Glutamatergic neuron (in vitro differentiated cells): Measurements from ENCODE around the gene SIX2. TPM values are rescaled to one million over a fixed set of nuclear protein-coding genes. Genes with fewer than 3 reads are reported as not detected.

Source experiments
- DNase-seq: peaks from one replicate; pipeline ENCODE4 v3.0.0; 2022
- H3K27ac Mint-ChIP-seq: one replicate; pipeline ENCODE4 v1.8.0; 2020; ENCODE audit warnings: mild to moderate bottlenecking, mixed read lengths, inconsistent platforms; ENCODE audit not compliant: unreplicated experiment
- H3K27me3 Mint-ChIP-seq: one replicate; pipeline ENCODE4 v1.8.0; 2020; ENCODE audit warnings: mild to moderate bottlenecking, moderate library complexity, mixed read lengths, inconsistent platforms; ENCODE audit not compliant: unreplicated experiment
- H3K36me3 Mint-ChIP-seq: one replicate; pipeline ENCODE4 v1.8.0; 2020; ENCODE audit warnings: mild to moderate bottlenecking, mixed read lengths, inconsistent platforms; ENCODE audit not compliant: unreplicated experiment
- H3K4me1 Mint-ChIP-seq: one replicate; pipeline ENCODE4 v1.8.0; 2020; ENCODE audit warnings: mild to moderate bottlenecking, low read depth, mixed read lengths, inconsistent platforms; ENCODE audit not compliant: unreplicated experiment
- H3K4me3 Mint-ChIP-seq: one replicate; pipeline ENCODE4 v1.8.0; 2020; ENCODE audit warnings: mild to moderate bottlenecking, mixed read lengths, inconsistent platforms; ENCODE audit not compliant: unreplicated experiment
- H3K9me3 Mint-ChIP-seq: one replicate; pipeline ENCODE4 v1.8.0; 2020; ENCODE audit warnings: mild to moderate bottlenecking, moderate library complexity, mixed read lengths, inconsistent platforms; ENCODE audit not compliant: unreplicated experiment
- total RNA-seq: library from RNA; stranded (reverse); fragmentation: NEBNext Ultra II Directional; extraction: Animal tissue kit (Norgen Biotek cat#: 25700); gene quantifications from one replicate; pipeline ENCODE4 v1.2.1, GENCODE V29; 2021; ENCODE audit not compliant: unreplicated experiment
- TF ChIP-seq, protein P1 (sequence below): fragments of 200-600 bp; sonication (generic); IDR thresholded peaks from one replicate; pipeline ENCODE4 v1.5.0; 2021; ENCODE audit not compliant: partially characterized antibody, unreplicated experiment

SIX2 gene
- total RNA-seq, 1 donor from 2014 or later: 0.56 TPM

- no peak for DNase-seq
- Mint-ChIP-seq H3K36me3 (no peaks in the 10 kb centered on the region), H3K9me3 (peaks cover 3% of the 10 kb centered on the region), H3K27me3 (peaks cover 3% of the 10 kb centered on the region), H3K27ac (no peak overlapping the region), H3K4me3 (no peak overlapping the region), H3K4me1 (peaks cover 7% of the 10 kb centered on the region)
- TF ChIP-seq, protein P1, sequence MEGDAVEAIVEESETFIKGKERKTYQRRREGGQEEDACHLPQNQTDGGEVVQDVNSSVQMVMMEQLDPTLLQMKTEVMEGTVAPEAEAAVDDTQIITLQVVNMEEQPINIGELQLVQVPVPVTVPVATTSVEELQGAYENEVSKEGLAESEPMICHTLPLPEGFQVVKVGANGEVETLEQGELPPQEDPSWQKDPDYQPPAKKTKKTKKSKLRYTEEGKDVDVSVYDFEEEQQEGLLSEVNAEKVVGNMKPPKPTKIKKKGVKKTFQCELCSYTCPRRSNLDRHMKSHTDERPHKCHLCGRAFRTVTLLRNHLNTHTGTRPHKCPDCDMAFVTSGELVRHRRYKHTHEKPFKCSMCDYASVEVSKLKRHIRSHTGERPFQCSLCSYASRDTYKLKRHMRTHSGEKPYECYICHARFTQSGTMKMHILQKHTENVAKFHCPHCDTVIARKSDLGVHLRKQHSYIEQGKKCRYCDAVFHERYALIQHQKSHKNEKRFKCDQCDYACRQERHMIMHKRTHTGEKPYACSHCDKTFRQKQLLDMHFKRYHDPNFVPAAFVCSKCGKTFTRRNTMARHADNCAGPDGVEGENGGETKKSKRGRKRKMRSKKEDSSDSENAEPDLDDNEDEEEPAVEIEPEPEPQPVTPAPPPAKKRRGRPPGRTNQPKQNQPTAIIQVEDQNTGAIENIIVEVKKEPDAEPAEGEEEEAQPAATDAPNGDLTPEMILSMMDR: no peak
Measured at GRCh38 chr2:44967727-44968432, 41.4 kb downstream of the SIX2 start.

DNA sequence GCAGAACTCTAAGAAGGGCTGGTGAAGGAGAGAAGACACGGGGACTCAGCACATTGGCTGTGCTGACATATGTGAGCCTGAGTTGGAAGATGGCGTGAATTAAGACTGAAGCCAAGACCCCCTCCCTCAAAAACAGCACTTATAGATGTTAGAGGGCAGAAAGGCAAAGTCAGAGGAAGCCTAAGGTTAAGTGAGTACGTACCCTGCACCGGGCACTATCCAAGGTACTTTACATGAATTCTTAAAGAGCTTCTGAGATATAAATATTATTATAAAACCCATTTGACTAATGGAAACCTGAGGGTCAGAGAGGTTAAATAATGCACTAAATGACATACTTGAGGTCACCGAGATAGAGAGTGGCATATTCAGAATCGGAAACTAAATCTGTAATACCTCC lies 42.2 kb downstream of the SIX2 start:
- no peak overlapping the region for H3K4me3 Mint-ChIP-seq
- no peak for DNase-seq
- peaks cover 3% of the 10 kb centered on the region for H3K27me3 Mint-ChIP-seq
- peaks cover 9% of the 10 kb centered on the region for H3K4me1 Mint-ChIP-seq
- no peaks in the 10 kb centered on the region for H3K36me3 Mint-ChIP-seq
- peaks cover 2% of the 10 kb centered on the region for H3K9me3 Mint-ChIP-seq
- H3K27ac Mint-ChIP-seq: no peak overlapping the region
- TF ChIP-seq, protein P1: no peak

DNA sequence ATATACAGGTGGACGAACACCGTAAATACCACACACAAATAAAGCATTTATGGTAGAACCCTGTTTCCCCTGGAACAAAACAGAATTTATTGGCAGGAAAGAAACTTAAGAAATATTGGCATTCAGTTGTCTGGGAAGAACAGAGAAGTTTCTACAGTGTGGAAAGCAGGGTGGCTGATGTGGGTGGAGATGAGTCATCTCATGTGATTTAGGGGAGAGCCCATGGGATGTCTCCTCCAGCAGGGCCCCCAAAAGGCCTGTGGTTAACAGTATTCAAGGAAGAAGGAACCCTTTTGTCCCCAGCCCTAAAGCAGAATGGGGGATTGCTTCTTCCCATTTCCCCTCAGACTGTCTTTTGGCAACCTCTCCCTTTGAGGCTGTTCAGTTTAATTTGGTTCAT lies 43.6 kb downstream of the SIX2 start:
- DNase-seq: no peak
- H3K27me3 Mint-ChIP-seq: peaks cover 3% of the 10 kb centered on the region
- no peaks in the 10 kb centered on the region for H3K36me3 Mint-ChIP-seq

DNA sequence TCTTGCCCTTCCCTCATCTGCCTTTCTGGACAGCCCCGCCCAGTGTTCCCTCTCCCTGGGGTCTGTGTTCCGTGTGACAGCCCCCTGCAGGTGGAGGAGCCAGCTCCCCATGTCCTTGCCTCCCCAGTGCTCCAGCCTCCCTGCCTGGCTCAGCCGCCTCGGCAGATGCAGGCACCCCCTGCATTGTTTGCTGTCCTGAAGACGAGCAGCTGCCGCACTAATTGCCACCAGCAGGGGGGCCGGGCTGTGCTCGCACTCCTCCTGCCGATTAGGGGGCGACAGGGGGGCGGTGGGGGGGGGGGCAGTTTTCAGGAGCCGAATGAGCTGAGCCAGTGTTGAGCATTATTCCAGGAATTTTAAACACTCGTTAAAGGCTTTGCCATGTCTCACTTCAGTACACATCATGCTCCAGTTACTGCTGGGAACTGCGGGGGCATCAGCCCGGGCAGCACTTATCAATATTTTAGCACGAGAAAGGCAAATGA lies 44.5 kb downstream of the SIX2 start:
- Mint-ChIP-seq H3K4me1 (peaks cover 9% of the 10 kb centered on the region), H3K27ac (no peak overlapping the region), H3K27me3 (peaks cover 3% of the 10 kb centered on the region), H3K9me3 (peaks cover 2% of the 10 kb centered on the region), H3K36me3 (no peaks in the 10 kb centered on the region), H3K4me3 (no peak overlapping the region)
- TF ChIP-seq, protein P1: peak; percentile 64
- DNase-seq: peak; percentile 67

More for the DNA sequence above, 43.6 kb downstream of the SIX2 start:
- Mint-ChIP-seq H3K4me3 (no peak overlapping the region), H3K9me3 (peaks cover 2% of the 10 kb centered on the region), H3K4me1 (peaks cover 9% of the 10 kb centered on the region), H3K27ac (no peak overlapping the region)
- TF ChIP-seq, protein P1: no peak

- DNase-seq: no peak
- Mint-ChIP-seq H3K4me3 (no peak overlapping the region), H3K4me1 (peaks cover 9% of the 10 kb centered on the region), H3K27me3 (peaks cover 3% of the 10 kb centered on the region), H3K27ac (no peak overlapping the region), H3K36me3 (no peaks in the 10 kb centered on the region), H3K9me3 (no peaks in the 10 kb centered on the region)
- TF ChIP-seq, protein P1: no peak
Measured at GRCh38 chr2:44962176-44962695, 47.0 kb downstream of the SIX2 start.
